GM18499 (cell line): ENCODE data around the gene AKR1B1.

Source experiments
- ATAC-seq: cut with Tn5 transposase; IDR thresholded peaks from one replicate; pipeline ENCODE4 v1.9.1; 2021; ENCODE audit warnings: moderate number of reproducible peaks; ENCODE audit not compliant: insufficient read depth, unreplicated experiment

Gene AKR1B1

DNA sequence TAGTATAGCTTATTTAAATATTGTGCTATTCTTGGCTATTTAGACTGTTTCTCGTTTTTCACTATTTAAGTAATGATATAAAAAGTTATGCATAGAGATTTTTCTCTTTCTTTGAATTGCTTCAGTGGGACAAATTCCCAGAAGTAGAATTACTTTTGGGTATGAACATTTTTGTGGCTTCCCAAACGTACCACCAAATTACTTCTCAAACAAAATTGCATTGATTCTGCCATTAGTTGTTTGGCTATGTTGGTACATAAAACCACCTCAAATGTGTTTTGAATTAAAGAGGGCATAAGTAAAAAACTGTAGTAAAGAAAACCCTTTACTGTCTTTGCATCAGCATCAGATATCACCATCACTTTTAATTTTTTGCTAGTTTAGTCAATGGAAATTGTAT lies 31.0 kb downstream of the AKR1B1 start:
- ATAC-seq = no peak

- no peak for ATAC-seq
Observed at GRCh38 chr7:134425777-134426176, 33.1 kb downstream of the AKR1B1 start.

DNA sequence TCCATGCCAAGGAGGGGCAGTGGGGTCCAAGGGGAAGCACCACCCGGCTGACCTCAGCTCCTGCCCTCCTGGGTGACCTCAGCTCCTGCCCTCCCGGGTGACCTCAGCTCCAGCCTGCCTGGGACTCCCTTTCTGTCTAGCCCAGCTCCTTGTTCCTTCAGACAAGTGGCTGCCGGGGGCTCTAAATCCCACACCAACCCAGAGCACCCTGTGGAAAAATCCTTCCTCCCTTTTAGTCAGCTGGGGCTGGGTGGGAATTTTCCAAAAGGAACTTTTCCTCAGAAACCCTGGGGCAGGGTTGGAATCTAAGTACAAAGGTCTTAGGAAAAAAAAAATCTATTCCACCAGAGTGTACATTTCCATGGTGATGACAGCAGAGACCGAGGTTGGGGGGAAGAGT lies 36.3 kb downstream of the AKR1B1 start:
- ATAC-seq = no peak

DNA sequence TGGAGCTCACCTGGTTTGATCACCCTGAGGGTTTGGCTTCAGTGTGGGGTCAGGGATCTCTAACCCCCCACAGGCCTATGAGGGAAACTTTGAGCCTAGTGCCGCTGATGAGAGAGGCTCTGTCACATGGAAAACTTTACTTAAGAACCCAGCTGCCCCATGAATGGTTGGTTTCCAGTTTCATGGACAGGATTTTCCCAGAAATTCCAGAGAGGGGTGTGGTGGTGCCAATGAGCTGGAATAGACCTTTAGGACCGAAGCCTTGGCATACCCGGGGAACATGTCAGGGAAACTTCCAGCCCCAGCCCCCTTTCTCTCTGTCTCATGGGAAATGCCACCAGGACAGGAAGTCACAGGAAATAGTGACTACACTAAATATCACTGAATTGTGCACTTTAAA lies 36.9 kb downstream of the AKR1B1 start:
- ATAC-seq = no peak

GRCh38 chr7:134420424-134421125 lies 38.3 kb downstream of the AKR1B1 start:
- no peak for ATAC-seq

DNA sequence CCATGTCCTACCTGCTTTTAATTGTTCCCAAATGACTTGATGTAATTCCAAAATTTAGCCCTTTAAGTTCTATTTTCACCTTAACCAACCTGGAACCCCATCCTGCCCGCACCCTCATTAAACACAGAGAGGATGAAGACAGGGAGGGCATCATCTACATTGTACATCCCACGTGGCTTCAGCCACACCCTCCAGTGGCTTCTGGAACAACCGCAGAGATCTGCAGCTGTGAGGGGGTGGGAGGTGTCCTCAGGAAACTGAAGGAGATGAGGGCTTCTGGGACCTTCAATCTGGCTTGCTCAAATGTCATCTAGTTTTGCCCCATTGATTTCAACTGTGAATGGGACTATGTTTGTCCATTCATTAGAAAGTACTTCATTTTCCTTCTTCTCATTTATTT lies 39.0 kb downstream of the AKR1B1 start:
- no peak for ATAC-seq

DNA sequence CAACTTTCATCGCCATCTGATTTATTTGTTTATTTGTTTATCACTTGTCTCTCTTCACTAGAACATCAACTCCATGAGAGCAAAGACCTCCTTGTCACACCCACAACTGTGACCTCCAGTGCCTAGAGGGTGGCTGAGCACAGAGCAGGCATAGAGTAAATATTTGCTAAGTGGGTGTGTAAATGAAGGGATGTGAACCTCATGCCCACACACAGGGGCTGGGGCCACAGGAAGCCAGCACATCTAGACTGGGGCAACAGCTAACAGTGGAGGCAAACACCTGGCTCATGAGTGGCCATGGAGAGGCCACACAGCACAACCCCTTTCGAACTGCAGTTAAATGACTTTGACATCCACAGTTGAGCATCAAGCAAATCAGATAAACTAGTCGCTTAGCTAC lies 39.8 kb downstream of the AKR1B1 start:
- ATAC-seq = no peak

GRCh38 chr7:134415700-134416099 lies 43.2 kb downstream of the AKR1B1 start:
- ATAC-seq = no peak

GRCh38 chr7:134414109-134414508 lies 44.8 kb downstream of the AKR1B1 start:
- no peak for ATAC-seq

GRCh38 chr7:134407311-134407710 lies 51.6 kb downstream of the AKR1B1 start:
- ATAC-seq = no peak

GRCh38 chr7:134406431-134406830 lies 52.5 kb downstream of the AKR1B1 start:
- ATAC-seq = no peak

DNA sequence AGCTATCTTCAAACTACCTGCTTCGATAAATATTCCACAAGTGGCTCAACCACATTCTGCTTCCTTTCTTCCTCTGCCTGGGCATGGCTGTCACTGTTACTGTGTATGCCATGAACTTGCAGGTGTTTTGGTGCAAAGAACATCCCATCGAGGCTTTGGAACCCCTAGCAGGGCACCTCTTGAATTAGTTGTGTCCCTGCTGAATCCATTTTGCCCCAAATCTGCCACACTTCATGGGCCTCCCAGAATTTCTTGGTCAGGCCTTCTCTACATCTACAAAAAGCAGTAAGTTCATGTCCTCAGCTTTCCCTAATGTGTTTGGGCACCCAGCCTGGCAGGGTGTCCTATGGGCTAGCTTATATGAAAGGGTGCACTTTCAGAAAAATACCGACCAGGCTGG lies 53.6 kb downstream of the AKR1B1 start:
- ATAC-seq = no peak

DNA sequence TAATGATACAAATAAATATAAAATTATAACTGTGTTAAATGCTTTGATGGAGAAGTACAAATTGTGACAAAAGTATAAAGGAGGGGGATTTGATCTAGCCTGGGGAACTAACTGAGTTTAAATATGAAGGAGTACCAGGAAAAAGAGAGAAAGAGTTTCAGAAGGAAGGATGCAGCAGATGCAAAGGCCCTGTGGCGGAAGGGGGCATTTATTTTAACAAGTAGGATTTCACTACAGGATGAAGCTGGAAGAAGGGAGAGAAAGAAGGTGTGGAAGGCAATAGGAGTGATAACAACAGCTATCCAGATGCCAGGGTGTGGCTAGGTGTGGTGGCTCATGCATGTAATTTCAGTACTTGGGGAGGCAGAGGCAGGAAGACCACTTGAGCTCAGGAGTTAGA lies 55.8 kb downstream of the AKR1B1 start:
- no peak for ATAC-seq

DNA sequence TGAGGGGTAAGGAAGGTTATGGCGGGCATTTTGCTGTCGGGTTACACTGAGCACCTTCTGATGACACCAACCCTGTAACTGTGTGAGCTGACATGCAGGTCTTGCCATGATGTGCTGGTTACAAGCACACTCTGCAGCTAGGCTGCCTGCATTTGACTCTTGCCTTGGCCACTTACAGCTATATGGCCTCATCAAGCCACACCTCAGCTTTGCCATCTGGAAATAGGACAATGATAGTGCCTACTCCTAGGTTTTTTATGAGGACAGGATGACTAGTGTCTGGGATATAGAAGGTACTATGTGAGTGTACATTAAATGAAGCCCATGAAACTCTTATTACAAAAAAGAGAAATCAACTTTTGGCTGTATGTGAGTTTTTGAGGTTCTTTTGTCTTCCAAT lies 58.0 kb downstream of the AKR1B1 start:
- ATAC-seq = no peak

- ATAC-seq = no peak
Observed at GRCh38 chr7:134396031-134396430, 62.9 kb downstream of the AKR1B1 start.

DNA sequence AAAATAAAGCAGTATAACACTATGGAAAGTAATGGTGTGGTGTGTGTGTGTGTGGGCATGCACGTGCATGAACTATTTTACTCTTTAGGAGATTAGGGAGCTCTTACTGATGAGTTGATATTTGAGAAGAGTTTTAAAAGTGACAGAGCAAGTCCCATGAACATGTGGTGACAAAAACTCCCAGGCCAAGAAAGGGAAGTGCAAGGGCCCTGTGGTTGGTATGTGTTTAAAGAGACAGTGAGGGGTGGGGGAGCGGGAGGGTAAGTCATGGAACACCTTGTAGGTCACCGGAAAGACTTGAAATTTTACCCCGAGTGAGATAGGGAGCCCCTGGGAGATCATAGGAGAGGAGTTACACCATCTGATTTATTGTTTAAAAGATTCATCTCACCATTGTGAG lies 63.3 kb downstream of the AKR1B1 start:
- ATAC-seq = no peak

DNA sequence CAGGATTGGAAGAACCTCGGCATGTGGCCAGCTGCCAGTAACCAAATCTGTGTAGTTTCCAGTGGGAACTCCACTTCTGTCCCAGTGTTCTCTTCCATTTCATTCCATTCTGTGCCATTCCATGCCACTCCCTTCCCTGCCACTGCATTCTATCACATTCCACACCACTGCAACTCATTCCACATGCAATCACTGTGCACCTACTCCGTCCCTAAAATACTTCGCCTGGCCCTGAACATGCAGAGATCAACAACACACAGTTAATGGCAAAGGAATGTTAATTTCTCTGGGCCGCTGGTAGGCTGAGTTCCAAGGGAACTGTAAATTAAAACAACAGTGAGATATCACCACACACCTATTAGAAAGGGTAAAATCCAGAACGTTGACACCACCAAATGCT lies 64.8 kb downstream of the AKR1B1 start:
- ATAC-seq = no peak
